ELF-1 (cell line): ENCODE data around the gene TAF3.

ENCODE experiments used
- DNase-seq: peaks from one replicate; pipeline ENCODE4 v3.0.0-alpha.2; 2016; ENCODE audit warnings: low read depth, low spot score

Gene TAF3

GRCh38 chr10:7874864-7875263 is 56.6 kb downstream of the TAF3 start:
- no peak for DNase-seq

GRCh38 chr10:7876541-7877127 is 58.3 kb downstream of the TAF3 start:
- no peak for DNase-seq

- DNase-seq = no peak
Measured at GRCh38 chr10:7881119-7881518, 62.8 kb downstream of the TAF3 start.

GRCh38 chr10:7886056-7886455 is 67.8 kb downstream of the TAF3 start:
- no peak for DNase-seq

DNA sequence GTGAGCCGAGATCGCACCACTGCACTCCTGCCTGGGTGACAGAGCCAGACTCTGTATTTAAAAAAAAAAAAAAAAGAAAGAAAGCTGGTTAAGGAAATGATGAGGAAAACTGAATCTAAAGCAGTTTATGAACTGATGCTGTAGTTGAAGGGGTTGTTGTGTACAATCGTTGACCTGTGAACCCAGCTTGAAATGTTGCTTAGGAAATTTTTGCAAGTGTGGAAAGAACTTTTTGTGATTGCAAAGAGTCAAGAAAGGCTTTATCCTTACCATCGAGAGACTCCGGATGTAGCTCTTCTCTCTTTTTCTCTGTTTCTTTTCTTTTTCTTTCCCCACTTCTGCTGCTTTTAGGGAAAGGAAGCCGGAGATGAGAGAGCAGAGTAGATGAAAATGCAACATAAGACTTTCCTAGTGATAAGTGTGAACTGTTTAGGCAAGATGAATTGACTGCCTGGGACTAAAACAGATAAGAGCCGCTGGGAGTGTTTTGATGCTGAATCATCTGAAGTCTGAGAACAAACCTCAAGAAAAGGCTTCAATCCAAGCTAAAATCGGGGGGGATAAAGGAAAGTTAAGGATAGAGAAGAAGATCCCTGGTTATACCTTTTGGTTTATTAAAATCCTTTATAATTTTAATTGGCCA is 69.0 kb downstream of the TAF3 start:
- DNase-seq = no peak

- DNase-seq = no peak
Measured at GRCh38 chr10:7889947-7890542, 71.7 kb downstream of the TAF3 start.

GRCh38 chr10:7890781-7891180 is 72.5 kb downstream of the TAF3 start:
- no peak for DNase-seq

GRCh38 chr10:7891634-7892033 is 73.3 kb downstream of the TAF3 start:
- DNase-seq = no peak

GRCh38 chr10:7892146-7892545 is 73.8 kb downstream of the TAF3 start:
- DNase-seq = no peak

DNA sequence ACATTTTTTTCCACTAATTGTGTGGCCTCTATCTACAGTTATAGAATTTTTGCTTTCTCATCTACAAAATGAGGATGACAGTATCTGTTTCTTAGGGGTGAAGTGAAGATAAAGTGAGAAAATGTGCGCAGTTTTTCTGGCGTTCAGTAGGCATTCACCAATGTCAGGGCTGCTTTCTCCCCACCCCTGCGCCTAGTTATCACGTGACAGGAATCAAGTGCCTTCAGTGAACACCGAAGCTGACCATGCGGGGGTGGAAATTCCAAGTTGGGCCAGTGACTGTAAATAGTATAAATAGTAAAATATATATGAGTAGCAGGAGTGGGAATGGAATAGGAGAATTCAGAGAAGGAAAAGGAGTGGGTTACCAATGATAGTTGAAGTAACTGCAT is 77.4 kb downstream of the TAF3 start:
- no peak for DNase-seq

DNA sequence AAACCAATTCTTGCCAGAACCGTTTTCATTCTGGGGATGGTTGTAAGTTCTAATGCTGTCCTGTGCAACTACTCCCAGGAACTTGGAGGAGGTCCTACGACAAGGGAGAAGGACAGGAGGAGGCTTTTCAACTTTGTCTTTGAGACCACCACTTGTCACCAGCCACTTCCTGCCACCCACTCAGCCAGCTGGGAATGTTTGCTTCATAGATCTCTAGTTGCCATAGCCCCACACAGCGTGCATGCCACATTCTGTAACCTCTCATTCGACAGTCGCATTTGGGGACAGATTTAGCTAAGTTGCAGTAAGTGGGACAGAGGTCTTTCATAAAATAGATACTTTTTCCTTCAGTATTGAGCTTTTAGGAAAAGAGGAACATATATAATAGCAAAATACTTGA is 78.0 kb downstream of the TAF3 start:
- DNase-seq = no peak

- no peak for DNase-seq
Measured at GRCh38 chr10:7901256-7901655, 83.0 kb downstream of the TAF3 start.

GRCh38 chr10:7902413-7902812 is 84.1 kb downstream of the TAF3 start:
- DNase-seq = no peak

DNA sequence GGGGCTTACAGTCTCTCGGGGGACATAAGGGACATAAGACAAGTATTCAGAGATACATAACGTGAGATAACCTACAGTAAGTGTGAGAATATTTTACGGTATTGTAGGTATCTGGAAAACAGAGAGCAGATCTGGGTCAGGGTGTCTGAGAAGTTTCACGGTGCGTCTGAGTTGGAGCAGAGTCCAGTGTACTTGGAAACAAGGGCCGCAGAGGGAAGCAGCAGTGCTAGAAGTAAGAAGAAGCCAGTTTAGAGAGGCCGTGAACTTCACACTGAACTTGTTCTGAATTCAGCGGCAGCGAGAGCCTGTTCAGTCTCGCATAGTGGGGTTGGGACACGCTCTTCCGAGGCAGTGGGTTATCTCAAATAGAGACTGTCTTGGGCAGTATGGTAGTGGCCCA is 85.5 kb downstream of the TAF3 start:
- DNase-seq = no peak

DNA sequence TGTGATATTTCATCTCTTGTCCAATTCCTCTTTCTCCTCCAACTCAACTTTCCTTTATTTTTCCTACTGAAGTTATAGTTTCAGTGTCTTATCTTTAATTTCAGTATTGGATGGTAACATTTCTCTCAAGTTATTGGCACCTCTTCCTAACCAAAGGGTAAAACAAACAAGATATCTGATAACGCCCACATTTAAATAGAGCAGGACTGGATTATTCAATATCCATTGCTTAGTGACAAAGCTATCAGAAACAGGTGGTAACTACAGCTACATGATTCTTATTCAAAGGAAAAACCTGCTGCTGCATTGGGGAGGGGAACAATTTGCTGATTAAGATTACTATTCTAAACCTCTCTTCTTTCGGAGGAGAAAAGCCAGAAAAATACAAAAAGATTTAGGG is 87.8 kb downstream of the TAF3 start:
- DNase-seq = no peak

GRCh38 chr10:7908541-7909210 is 90.4 kb downstream of the TAF3 start:
- DNase-seq = no peak

GRCh38 chr10:7913126-7913872 is 95.0 kb downstream of the TAF3 start:
- DNase-seq = no peak

DNA sequence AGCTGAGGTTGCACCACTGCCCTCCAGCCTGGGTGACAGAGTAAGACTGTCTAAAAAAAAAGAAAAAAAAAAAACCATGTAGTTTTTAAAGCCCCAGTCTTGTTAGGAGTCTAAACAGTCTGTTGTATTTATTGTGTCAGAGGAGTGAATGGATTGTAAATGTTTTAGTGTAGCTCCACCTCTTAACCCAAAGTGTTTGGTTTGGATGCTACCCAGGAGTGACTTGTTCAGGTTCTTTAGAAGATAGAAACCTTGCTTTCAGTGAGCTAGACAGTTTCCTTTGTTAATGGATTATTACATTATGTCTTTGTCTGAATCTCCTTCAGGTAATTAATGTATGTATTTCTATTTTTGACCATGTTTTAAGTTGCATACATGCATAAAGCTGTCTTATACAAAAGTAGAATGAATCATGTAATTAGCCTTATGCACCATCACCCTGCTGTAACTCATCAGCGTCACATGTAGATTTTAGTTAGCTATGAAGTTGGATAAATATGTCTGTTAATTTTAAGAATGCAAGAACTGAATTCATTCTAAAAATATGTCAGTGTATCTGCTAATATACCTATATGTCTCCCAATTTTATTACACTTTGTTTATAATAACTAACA is 97.7 kb downstream of the TAF3 start:
- no peak for DNase-seq

- DNase-seq = no peak
Measured at GRCh38 chr10:7917736-7918135, 99.4 kb downstream of the TAF3 start.

GRCh38 chr10:7922707-7923106 is 104.4 kb downstream of the TAF3 start:
- DNase-seq = no peak

DNA sequence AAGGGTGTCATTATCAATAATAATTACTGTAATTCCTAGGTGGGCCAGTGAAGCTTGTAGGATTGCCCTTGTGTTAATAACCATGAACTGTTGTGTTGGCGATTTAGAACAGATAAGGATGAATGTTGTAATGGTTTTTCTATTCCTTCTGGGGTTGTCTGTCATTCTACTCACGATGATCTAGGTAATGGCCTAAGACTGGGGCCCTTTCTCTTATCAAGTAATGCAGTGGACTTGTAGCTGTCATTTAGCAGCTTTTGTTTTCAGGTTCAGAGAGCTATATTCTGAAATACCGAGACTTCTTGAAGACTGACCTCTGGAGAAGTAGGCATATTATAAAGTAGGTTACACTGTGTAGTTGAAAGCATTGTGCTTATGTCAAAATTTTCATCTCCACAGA is 110.2 kb downstream of the TAF3 start:
- no peak for DNase-seq
